ENCODE measurements around the gene GABRB3.

GABRB3 gene

GRCh38 chr15:26772154-26773066, at the start of gene GABRB3:
GABRB3 (minus strand) TSS chr15:26773066.
- DNase-seq: no peak

GRCh38 chr15:26807517-26808427, 34.9 kb upstream of the GABRB3 start:
- DNase-seq: no peak

- DNase-seq: no peak
These were observed 33.7 kb upstream of the GABRB3 start for GRCh38 chr15:26806574-26806973.

- DNase-seq: no peak
These were observed 33.3 kb upstream of the GABRB3 start for GRCh38 chr15:26806151-26806550.

GRCh38 chr15:26805470-26805869, 32.6 kb upstream of the GABRB3 start:
- DNase-seq: no peak

- no peak for DNase-seq
These were observed 31.4 kb upstream of the GABRB3 start for GRCh38 chr15:26804063-26804804.

GRCh38 chr15:26790118-26790517, 17.3 kb upstream of the GABRB3 start:
- no peak for DNase-seq

GRCh38 chr15:26781816-26782215, 8.9 kb upstream of the GABRB3 start:
- no peak for DNase-seq

GRCh38 chr15:26773917-26774316, 1.1 kb upstream of the GABRB3 start:
- no peak for DNase-seq

GRCh38 chr15:26773067-26773877, 406 bp upstream of the GABRB3 start:
- DNase-seq: peak; percentile 4

GRCh38 chr15:26771578-26772153, 1.2 kb downstream of the GABRB3 start:
- DNase-seq: no peak

GRCh38 chr15:26771168-26771567, 1.7 kb downstream of the GABRB3 start:
- no peak for DNase-seq

GRCh38 chr15:26767169-26767670, 5.6 kb downstream of the GABRB3 start:
- DNase-seq: no peak

GRCh38 chr15:26766262-26766661, 6.6 kb downstream of the GABRB3 start:
- no peak for DNase-seq

- no peak for DNase-seq
These were observed 12.9 kb downstream of the GABRB3 start for GRCh38 chr15:26759986-26760385.

GRCh38 chr15:26758079-26758478, 14.8 kb downstream of the GABRB3 start:
- DNase-seq: no peak

GRCh38 chr15:26757141-26757540, 15.7 kb downstream of the GABRB3 start:
- DNase-seq: no peak

- no peak for DNase-seq
These were observed 28.0 kb downstream of the GABRB3 start for GRCh38 chr15:26744894-26745293.

- no peak for DNase-seq
These were observed 33.1 kb downstream of the GABRB3 start for GRCh38 chr15:26739791-26740190.

GRCh38 chr15:26738996-26739395, 33.9 kb downstream of the GABRB3 start:
- no peak for DNase-seq

- no peak for DNase-seq
These were observed 36.2 kb downstream of the GABRB3 start for GRCh38 chr15:26736502-26737248.
